ENCODE data around the gene JPH3.

- TF ChIP-seq POLR2A (IDR thresholded peaks at IDR 0.05) (no peak), CTCF (IDR thresholded peaks at IDR 0.05) (no peak), EP300 (IDR thresholded peaks at IDR 0.05) (no peak)
These were observed 83.1 kb downstream of the JPH3 start for GRCh38 chr16:87685405-87685755.

Measured in sigmoid colon (tissue), 4 donors.